ENCODE data around the gene CMTM2. TPM values are rescaled to one million over a fixed set of nuclear protein-coding genes. Genes with fewer than 3 reads are reported as not detected.
"Not testable (repeated sequence)": the region's sequence is repeated elsewhere in the genome, so short reads cannot be mapped to it uniquely, and the experiment has no call there.

Gene CMTM2
- total RNA-seq, 2 donors from 2014 or later: 0.38 TPM; not detected in 1

DNA sequence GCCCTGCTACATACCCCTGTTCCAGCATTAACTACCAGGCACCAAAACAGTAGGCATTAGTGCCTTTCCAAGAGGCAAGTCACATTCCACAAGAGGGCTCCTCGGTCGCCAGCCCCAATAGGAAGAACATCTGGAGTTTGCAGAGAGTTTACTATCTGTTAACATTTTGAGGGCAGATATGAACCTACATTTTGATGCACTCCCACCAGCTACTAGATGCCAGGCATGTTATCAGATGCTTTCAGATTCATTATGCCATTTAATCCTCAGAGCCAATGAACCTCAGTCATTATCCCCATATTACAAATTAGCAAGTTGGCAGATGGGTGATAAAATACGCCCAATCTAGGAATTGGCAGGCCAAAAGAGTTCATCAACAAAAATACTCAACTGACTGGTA, 4.2 kb upstream of the CMTM2 start:
- DNase-seq (ENCODE audit: low spot score): no peak
- intact Hi-C loops (cut with DNase I): no loop called here

DNA sequence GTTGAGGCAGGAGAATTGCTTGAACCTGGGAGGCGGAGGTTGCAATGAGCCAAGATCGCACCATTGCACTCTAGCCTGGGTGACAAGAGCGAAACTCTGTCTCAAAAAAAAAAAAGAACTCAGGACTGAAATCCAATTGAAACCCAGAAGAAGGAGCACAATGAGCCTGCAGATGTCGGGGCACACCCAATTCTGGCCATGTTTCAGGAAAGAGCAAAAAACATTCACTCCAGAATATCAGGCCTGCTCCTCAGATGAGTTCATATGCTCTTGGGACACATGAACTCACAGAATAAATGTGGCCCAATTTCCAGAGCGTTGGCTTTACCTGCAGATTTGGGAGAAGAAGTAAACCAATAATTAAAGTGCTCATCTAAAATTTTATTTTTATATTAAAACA, 3.0 kb upstream of the CMTM2 start:
- DNase-seq (ENCODE audit: low spot score): no peak
- intact Hi-C loops (cut with DNase I): no loop called here

GRCh38 chr16:66580605-66581209, 1.4 kb downstream of the CMTM2 start:
- no peak for DNase-seq (ENCODE audit: low spot score)
- intact Hi-C loops (cut with DNase I): no loop called here

GRCh38 chr16:66581246-66581952, 2.1 kb downstream of the CMTM2 start:
- DNase-seq (ENCODE audit: low spot score): no peak
- intact Hi-C loops (cut with DNase I): no loop called here

- intact Hi-C loops (cut with DNase I): no loop called here
- DNase-seq (ENCODE audit: low spot score): no peak
Measured at GRCh38 chr16:66585481-66586239, 6.4 kb downstream of the CMTM2 start.

- DNase-seq (ENCODE audit: low spot score): no peak
- intact Hi-C loops (cut with DNase I): no loop called here
Measured at GRCh38 chr16:66587881-66588600, 8.8 kb downstream of the CMTM2 start.

DNA sequence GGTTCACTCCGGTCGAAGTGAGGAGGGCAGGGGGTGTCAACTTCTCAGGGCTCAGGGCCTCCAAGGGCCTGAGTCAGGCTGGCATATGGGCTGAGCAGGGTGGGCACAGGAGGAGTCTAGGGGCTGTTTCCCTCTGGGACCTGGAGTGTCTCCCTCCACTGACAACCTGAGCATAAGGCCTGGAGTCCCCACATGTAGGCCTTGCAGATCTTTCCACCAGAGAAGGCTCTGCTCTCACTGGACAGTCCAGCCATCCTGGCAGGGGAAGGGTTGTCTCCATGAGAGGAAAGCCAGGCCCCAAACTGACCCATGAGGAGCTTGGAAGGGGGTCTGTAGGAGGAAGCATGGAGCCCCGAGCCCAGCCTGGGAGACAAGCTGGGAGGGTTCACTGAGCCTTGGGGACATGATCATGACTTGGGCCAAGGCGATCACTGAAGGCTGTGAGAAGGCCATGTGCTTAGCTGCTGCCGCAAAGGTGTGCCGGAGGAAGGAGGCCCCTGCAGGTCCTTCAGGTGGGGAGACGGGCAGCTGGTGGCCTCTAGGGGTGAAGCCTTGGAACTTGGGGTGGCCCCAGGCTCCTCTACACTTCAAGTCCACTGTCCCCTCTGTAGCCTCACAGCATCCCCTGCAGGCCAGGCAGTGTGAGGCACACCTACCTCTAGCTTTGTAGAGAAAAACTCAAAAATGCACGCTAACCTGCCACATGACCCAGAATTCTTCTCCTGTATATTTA, 9.9 kb downstream of the CMTM2 start:
- DNase-seq (ENCODE audit: low spot score): no peak
- intact Hi-C loops (cut with DNase I): no loop called here

- intact Hi-C loops (cut with DNase I): no loop called here
- no peak for DNase-seq (ENCODE audit: low spot score)
Measured at GRCh38 chr16:66590322-66590721, 11.1 kb downstream of the CMTM2 start.

- intact Hi-C loops (cut with DNase I): no loop called here
Measured at GRCh38 chr16:66591018-66591417, 11.8 kb downstream of the CMTM2 start.

GRCh38 chr16:66592241-66592640, 13.0 kb downstream of the CMTM2 start:
- DNase-seq (ENCODE audit: low spot score): no peak
- intact Hi-C loops (cut with DNase I): no loop called here

More at GRCh38 chr16:66591018-66591417, 11.8 kb downstream of the CMTM2 start:
- DNase-seq (ENCODE audit: low spot score): no peak

GRCh38 chr16:66592814-66593213, 13.6 kb downstream of the CMTM2 start:
- intact Hi-C loops (cut with DNase I): no loop called here

GRCh38 chr16:66594739-66595138, 15.5 kb downstream of the CMTM2 start:
- intact Hi-C loops (cut with DNase I): no loop called here
- no peak for DNase-seq (ENCODE audit: low spot score)

More at GRCh38 chr16:66592814-66593213, 13.6 kb downstream of the CMTM2 start:
- no peak for DNase-seq (ENCODE audit: low spot score)

DNA sequence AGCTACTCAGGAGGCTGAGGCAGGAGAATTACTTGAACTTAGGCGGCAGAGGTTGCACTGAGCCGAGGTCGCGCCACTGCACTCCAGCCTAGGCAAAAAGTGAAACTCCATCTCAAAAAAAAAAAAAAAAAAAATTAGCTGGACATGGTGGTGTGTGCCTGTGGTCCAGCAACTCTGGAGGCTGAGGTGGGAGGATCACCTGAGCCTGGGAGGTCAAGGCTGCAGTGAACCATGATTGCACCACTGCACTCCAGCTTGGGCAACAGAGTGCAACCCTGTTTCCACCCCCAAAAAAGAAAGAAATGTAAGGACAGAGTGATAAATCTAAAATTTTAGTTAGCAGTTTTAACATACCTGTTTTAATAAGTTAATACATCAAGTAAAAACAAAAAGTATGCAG, 17.3 kb downstream of the CMTM2 start:
- DNase-seq (ENCODE audit: low spot score); intact Hi-C loops (cut with DNase I): not testable (repeated sequence)

DNA sequence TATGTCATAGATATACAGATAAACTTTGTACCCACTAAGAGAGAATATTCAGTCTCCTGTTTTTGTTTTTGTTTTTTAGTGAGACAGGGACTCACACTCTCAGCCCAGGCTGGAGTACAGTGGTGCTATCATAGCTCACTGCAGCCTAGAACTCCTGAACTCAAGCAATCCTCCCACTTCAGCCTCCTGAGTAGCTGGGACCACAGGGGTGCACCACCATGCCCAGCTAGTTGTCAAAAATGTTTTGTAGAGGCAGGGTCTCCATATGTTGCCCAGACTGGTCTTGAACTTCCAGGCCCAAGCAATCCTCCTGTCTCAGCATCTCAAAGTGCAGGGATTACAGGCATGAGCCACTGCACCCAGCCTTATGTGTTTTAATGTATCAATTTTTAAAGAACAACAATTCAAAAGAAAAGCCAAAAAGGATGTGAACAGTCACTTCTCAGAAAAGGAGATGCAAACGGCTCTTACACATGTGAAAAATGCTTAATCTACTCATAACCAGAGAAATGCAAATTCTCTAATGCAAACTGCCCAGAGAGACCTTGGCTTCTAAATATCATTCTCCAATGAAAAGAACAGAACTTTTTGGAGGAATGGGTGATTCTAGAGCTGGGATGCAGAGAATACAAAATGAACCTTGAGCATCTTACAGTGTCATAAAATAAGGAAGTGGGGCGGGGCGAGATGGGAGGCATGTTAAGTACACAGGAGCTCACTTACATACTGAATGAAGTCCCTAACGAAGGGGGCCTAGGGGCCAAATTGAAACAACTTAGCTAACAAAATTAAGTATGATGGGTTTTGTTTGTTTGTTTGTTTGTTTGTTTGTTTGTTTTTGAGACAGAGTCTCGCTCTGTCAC, 18.0 kb downstream of the CMTM2 start:
- DNase-seq (ENCODE audit: low spot score): no peak
- intact Hi-C loops (cut with DNase I): no loop called here

- DNase-seq (ENCODE audit: low spot score): no peak
- intact Hi-C loops (cut with DNase I): no loop called here
Measured at GRCh38 chr16:66598111-66598510, 18.8 kb downstream of the CMTM2 start.

GRCh38 chr16:66599726-66600125, 20.5 kb downstream of the CMTM2 start:
- intact Hi-C loops (cut with DNase I): loop anchor here in 1 of 2 donors (10.0 kb wide), 1 partner anchor 275 kb away; no protein-coding TSS in a partner anchor
- no peak for DNase-seq (ENCODE audit: low spot score)

GRCh38 chr16:66600477-66600876, 21.2 kb downstream of the CMTM2 start:
- intact Hi-C loops (cut with DNase I): loop anchor here in 1 of 2 donors (10.0 kb wide), 1 partner anchor 274 kb away; no protein-coding TSS in a partner anchor
- no peak for DNase-seq (ENCODE audit: low spot score)

DNA sequence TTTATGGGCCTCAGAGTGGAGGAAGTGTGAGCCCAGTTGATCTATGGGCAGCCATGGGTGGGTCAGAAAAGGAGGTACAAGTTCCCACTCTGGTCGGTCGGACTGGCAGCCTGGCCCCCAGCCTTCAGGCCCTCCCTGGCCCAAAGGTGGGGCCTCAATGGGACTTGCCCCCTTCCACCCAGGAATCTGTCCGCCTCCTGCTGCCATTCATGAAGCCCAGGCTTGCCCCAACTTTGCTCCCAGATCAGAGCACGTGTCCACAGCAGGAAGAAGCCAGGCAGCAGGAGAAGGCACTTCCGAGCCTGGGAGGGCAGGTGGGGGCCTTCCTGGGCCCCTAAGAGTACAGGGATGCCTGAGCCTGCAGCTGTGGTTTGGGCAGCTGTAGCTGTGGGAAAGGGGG, 22.2 kb downstream of the CMTM2 start:
- intact Hi-C loops (cut with DNase I): loop anchor here in 1 of 2 donors (10.0 kb wide), 1 partner anchor 273 kb away; no protein-coding TSS in a partner anchor
- no peak for DNase-seq (ENCODE audit: low spot score)
